ENCODE measurements around the gene NECAP2.
"Not testable (repeated sequence)": the region's sequence is repeated elsewhere in the genome, so short reads cannot be mapped to it uniquely, and the experiment has no call there.

Gene NECAP2

DNA sequence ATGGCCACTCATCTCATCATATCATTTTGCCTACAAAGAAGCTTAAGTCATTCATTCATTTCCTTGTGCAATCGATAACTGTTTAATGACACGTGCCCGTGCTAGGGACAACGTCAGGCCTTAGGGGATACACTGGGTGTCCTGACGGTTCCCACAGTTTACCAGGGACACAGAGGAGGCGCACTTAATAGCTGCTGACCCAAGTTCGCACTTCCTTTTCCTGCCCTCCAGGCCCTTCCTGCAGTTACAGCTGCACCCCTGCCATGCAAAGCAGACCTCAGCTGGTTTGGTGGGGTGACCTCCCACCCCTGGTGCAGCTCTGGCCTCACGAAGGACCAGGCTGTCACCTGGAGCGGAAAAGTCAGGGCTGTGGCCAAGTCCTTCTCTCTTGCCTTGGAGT, 7.5 kb upstream of the NECAP2 start:
- no peak for DNase-seq

DNA sequence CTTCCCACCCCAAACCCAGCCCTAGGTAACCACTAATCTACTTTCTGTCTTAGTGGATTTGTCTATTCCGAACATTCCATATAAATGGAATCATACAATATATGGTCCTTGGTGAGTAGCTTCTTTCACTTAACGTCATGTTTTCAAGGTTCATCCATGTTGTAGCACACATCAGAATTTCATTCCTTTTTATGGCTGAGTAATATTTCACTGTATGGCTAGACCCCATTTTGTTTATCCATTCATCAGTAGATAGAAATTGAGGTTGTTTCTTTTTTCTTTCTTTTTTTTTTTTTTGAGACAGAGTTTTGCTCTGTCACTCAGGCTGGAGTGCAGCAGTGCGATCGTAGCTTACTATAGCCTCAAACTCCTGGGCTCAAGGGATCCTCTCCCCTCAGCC, 6.5 kb upstream of the NECAP2 start:
- no peak for DNase-seq

DNA sequence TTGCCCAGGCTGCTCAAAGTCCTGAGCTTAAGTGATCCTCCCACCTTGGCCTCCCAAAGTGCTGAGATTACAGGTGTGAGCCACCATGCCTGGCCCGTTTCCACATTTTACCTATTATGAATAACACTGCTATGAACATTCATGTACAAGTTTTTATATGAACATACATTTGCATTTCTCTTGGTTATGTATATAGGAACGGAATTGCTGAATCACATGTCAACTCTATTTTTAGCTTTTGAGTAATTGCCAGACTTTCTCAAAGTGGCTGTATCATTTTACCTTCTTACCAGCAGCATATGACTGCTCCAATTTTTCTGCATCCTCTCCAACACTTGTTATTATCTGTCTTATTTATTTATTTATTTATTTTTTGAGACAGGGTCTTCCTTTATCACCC, 6.0 kb upstream of the NECAP2 start:
- no peak for DNase-seq

DNA sequence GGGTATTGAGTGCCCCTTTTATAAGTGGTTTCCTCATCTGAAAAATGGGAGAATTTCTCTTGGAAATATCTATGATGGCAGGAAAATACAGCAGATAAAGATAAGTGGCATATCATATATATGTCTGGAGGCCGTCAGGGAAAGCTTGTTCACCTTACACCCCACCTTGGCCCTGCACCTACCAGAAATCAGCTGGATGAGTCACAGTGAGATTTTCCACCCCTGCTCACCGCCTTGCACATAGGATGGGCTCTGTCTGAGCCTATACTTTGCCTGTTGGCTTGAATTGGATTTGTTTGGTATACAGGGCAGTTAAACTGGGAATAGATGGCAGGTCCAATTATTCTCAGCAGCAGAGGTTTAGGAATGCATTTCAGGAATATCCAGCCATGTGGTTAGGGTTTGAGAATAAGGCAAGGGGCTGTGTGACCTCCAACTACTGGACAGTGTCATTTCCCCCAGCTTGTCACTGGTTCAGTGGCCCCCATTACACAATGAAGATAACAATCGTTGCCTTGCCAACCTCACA, 3.5 kb upstream of the NECAP2 start, which contains the start of gene SPATA21:
Gene SPATA21, minus strand, starts transcription at position 479 of the 529 bp plus-strand sequence. CDS start 6,053 bp downstream, outside the sequence.
- no peak for DNase-seq

DNA sequence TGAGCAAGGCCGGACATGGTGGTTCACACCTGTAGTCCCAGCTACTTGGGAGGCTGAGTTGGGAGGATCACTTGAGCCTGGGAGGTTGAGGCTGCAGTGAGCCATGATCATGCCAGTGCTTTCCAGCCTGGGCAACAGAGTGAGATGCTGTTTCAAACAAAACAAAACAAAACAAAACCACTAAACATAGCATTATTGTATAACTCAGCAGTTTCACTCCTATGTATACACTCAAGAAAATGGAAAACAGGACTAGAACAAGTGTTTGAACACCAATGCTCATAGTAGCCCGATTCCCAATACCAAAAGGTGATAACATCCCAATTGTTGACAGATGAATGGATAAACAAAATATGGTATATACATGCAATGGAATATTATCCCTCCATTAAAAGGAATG, 2.0 kb upstream of the NECAP2 start:
- no peak for DNase-seq

DNA sequence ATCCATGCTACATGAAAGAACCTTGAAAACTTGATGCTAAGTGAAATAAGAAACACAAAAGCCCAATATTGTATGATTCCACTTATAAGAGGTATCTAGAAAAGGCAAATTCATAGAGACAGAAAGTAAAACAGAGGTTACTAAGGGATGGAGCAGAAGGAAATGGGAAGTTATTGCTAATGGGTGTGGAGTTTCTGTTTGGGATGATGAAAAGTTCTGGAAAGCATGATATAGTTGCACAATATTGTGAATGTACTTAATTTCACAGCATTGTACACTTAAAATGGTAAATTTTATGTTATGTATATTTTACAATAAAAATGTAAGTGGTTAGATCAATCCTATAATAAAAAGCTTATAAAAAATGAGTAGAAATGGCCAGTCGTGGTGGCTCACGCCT, 1.6 kb upstream of the NECAP2 start:
- DNase-seq, result no peak

DNA sequence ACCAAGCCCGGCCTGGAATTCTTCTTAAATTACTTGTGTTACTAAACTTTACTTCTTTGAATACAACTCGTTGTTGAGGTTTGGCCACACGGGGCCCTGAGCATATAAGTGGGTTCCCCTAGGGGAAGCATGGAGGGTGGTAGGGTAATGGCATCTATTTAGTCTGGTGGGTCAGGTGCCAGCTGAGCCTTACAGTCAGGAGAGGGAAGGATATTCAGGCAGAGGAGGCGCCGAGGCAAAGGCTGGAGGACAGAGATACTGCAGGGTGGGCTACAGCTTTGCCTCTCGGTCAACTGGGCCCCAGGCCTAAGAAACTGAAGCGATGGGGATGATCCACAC, 424 bp upstream of the NECAP2 start:
- no peak for DNase-seq

DNA sequence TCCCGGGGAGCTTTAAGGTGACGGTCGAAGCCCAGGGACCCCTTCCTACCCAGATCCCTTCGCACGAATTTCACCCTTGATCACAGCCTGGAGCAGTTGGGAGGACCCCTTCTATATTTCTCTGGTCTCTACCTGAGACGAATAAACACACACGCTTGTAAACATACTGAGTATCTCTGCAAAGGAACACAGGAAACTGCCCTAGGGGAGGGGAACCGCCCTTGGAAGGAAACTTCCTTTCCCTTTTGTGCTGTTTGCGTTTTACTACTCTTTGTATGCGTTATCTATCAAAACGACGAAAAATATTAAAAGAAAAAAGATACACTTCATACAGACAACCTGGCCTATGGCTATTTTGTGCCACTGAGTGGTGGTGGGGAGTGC, 750 bp downstream of the NECAP2 start:
- DNase-seq, result no peak

DNA sequence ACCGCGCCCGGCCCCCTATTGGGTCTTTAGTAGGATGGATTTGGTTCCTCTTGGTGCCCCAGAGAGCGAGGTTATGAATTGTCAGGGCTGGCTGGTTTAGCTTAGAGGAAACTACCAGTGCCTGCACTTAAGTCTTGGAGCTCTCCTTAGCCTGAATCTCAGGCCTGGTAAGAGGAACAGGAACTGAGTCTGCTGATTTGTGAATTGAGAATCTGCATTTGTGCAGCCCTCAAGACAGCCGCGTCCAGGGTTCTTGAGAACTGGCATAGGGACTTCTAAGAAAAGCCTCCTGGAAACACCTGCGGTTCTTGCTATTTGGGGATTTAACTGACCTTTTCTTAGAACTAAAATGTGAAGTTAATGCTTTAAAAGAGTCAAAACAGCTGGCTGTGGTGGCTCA, 1.7 kb downstream of the NECAP2 start:
- no peak for DNase-seq

DNA sequence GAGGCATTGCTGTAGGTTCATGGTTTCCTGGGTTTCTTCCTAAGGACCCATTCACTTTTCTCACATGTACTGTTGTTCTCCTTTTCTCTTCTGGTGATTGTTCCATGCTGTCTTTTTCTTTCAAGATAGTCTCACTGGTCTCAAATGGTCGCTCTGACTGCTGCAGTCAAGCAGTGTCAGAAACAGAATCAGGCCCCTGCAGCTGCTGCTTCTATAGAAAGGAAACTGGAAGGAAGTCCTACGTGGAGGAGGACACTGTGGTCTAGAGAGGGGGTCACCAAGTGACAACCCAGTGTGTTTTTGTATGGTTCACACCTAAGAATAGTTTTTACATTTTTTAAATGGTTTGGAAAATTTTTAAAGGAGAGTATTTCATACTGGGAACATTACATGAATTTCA, 2.4 kb downstream of the NECAP2 start:
- DNase-seq, result no peak

DNA sequence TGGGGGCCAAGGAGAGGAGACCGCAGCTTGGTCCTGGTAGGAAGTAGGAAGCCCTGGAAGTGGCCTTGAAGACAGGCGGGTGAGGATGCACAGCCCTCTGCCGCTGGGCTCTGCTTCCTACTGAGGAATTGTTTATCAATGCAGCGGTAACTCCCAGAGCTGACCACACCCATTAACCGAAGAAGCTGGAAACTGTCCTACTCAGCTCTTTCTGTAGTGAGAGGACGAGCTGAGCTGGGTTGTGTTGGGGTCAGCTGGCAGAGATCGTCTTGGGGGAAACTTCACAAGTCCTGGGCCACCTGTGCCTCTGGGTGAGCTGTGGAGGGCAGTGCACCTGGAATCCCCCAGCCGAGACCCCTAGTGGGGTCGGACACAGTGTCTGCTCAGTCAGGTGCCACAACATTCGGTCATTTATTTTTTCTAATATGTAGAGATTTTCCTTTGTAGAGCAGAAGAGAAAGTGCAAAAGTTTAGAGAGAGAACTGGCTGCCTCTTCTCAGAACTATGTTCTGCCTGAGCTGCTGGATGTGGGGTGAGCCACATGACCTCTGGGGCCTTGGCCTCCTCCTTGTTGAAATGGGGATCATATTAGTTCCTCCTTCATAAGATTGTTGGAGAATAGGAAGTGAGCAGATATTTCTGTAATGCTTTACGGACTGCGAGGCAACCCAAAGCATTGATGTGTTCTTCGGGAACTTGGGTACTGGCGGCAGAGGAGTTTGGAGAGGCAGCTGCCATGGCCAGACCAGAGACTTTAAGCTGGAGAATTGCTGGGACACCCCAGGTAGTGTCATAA, 3.6 kb downstream of the NECAP2 start:
- DNase-seq, result no peak

DNA sequence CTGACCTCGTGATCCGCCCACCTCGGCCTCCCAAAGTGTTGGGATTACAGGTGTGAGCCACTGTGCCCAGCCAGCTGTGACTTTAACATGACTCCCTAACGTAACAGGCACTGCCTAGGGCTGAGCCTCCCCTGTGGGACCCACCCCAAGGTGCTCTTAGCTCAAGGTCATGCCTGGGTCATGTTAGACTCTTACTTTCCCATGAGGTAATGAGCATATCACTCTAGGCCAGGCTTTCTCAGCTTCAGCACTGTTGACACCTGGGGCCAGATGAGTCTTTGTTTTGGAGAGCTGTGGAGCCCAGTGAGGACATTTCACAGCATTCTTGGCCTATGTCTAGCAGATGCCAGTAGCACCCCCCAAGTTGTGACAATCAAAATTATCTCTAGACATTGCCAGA, 4.5 kb downstream of the NECAP2 start:
- DNase-seq, result no peak

DNA sequence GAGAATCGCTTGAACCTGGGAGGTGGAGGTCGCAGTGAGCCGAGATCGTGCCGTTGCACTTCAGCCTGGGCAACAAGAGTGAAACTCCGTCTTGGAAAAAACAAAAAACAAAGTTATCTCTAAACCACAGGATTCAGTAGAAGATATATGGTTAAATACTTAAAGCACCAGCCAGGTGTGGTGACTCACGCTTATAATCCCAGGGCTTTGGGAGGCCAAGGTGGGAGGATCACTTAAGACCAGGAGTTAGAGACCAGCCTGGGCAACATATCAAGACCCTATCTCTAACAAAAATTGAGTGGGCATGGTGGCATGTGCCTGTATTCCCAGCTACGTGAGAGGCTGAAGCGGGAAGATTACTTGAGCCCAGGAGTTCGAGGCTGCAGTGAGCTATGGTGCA, 5.6 kb downstream of the NECAP2 start:
- no peak for DNase-seq

DNA sequence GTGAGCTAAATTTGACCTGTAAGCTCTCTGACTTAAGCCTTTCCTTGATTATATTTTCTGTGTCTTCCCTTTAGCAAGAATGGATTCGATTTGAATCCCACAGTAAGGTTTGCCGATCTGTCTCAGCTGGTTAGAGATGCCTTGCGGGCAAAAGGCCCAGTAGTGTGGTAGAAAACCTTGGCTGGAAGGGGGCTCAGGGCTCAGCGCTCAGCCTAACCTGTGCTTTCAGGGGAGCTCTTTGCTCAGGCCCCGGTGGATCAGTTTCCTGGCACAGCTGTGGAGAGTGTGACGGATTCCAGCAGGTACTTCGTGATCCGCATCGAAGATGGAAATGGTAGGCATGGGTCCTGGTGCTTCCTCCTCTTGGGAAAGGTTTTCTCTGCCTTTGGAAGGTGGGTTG, 7.1 kb downstream of the NECAP2 start:
- no peak for DNase-seq

DNA sequence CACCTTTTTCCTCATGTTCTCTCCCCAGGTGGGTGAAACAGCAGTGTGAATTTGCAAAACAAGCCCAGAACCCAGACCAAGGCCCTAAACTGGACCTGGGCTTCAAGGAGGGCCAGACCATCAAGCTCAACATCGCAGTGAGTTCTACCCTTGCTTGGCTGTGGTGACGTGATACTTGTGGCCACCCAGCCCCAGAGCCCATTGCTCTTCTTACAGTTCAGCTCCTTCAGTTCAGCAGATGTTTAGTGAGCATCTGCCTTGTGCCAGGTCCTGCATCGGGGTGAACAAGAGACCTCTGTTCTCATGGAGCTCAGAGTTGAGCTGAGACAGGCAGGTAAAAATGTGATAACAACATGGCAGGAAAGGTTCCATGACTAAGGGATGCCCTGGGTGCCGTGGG, 8.5 kb downstream of the NECAP2 start:
- DNase-seq, result no peak

DNA sequence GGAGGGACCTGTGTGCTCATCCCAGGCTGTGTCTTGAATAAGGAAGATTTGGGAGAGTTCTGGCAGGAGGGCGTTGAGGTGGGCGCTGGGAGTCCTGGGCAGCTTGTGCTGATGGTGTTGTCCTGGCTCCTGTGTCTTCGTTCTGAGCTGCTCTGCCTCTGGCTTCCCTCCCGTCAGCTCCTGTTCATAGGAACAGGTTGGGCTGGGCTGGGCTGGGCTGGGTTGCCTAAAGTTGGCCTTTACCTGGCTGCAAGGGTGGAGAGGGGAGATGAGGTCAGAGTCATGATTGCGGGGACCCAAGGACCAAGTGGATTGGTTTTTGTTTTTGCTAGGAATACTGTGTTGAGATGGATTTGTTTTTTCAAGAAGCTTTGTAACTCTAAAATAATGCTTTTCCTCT, 9.1 kb downstream of the NECAP2 start:
- no peak for DNase-seq

DNA sequence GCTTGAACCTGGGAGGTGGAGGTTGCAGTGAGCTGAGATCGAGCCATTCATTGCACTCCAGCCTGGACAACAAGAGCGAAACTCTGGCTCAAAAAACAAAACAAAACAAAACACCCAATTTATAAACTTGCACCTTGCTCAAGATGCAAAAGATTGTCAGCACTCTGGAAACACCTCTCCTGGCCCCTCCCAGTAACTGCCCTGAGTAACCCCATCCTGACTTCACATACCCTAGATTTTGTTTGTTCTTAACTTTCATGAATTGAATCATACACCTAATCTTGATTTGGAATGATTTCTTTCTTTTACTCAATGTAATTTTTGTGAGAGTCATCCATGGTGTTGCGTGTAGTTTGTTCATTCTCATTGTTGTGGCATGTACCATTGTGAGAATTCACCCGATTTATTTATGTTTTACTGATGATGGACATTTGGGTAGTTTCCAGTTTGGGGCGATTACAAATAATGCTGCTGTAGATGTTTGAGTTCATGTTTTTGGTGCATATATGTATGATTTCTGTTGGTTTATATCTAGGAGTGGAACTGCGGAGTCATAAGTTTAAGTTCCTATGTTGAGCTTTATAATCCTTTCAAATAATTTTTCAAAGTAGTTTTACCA, 10.4 kb downstream of the NECAP2 start:
- no peak for DNase-seq

DNA sequence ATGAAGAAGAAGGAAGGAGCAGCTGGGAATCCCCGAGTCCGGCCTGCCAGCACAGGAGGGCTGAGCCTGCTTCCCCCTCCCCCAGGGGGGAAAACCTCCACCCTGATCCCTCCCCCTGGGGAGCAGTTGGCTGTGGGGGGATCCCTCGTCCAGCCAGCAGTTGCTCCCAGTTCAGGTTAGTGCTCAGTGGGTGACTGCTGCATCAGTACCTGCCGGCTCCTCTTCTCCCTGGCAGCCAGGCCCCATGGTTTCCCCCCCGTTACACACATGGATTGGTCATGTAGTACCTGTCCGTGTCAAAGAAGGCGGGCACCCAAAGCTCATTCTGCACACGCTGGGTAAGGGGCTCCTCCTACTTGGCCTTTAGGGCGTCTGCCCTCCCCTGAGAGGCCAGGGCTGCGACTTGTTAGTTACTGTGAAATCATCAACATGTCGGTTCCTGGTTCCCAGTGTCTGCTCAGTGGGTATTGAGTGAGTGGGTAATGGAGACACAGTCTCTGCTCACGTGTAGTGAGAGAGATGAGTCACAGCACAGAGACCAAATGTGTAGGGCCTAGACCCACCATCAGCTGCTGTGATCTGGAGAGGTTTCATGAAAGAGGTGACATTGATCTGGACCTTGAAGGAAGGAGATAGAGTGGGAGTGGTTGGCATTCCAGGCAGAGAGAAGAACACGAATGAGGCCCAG, 11.5 kb downstream of the NECAP2 start:
- DNase-seq, result no peak

DNA sequence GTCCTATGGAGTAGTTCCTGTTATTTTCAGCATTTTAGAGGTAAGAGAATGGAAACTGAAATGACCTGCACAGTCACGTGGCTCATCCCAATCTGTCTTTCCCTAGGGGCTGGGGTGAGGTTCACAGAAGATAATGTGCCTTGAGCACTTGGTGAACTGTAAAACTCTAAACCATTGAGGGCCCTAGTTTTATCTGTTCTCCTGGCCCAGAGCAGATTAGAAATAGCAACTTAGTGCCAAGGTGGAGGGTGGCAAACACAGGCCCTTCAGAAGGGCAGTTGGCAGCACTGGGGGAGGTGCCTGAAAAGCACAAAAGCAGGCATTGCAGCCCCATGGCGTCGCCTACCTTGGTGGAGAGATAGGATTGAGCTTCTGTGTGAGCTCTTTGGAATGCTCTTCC, 14.4 kb downstream of the NECAP2 start:
- not testable (repeated sequence) for DNase-seq

DNA sequence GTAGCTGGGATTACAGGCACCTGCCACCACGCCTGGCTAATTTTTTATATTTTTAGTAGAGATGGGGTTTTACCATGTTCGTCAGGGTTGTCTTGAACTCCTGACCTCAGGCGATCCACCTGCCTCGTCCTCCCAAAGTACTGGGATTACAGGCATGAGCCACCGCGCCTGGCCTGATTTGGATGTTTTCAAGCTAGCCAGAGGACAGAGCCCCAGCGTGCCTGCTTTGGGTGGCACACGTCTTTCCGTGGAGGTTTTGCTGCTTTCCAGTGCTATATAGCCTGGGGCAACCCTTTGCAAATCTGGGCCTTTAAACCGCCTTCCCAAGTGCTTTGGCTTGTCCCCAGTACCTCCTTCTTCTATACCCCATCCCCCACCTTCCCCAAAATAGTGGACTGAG, 15.6 kb downstream of the NECAP2 start:
- DNase-seq, result not testable (repeated sequence)

DNA sequence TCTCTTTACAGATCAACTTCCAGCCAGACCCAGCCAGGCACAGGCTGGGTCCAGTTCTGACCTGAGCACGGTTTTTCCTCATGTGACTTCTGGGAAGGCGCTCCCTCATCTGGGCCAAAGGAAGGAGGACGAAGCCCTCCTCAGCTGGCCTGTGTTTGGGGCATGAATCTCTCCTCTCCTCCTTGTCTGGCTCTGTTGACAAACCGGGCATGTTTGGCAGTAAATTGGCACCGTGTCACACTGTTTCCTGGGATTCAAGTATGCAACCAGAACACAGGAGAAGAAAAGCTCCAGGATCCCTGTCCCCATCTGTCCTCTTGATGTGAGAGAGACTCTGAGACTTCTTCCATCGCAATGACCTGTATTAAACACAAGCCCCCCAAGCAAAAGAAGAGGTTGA, 18.3 kb downstream of the NECAP2 start:
- DNase-seq, result no peak

DNA sequence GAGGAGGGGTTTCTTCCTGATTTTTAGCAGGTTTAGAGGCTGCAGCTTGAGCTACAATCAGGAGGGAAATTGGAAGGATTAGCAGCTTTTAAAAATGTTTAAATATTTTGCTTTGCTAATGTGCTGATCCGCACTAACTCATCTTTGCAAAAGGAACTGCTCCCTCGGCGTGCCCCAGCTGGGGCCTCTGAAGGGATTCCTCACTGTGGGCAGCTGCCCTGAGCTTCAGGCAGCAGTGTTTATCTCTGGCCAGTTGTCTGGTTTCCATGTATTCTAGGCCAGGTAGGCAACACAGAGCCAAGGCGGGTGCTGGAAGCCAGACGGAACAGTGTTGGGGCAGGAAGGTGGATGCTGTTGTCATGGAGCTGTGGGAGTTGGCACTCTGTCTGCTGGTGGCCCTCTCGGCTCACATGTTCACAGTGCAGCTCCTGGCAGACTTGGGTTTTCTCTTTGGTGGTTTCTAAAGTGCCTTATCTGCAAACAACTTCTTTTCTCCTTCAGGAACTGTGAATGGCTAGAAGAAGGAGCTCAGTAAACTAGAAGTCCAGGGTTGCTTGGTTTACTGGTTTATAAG, 18.9 kb downstream of the NECAP2 start:
- DNase-seq, result no peak

DNA sequence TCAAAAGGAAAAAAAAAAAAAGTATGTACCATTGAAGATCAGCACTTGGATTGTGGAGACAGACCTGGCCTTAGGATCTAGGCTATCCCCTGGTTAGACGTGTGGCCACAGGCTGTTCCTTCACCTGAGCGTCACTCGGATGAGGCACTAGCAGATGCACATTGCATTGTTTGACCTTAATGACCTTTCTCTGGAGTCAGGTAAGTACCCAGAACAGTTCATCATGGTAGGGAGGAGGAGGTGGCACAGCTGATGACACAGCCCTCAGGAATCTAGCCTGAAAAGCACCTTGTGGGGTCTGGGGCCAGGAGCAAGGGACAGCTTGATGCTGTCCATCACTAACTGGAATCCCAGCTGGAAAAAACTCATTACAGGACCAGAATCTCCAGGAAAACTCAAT, 21.2 kb downstream of the NECAP2 start:
- no peak for DNase-seq
